Stimulated activated CD8-positive, alpha-beta memory T cell treated with anti-CD3 and anti-CD28 coated beads, Interleukin-7, amount 100 ng/mL, for 48 hours (primary cell): ENCODE results near the gene COL16A1.
A peak's percentile ranks its signal among the peaks of the same experiment; 100 is the strongest.

Experiments used
- DNase-seq, 2 donors: peaks; one replicate each; pipeline ENCODE4 v3.0.0-alpha.2; 2020; ENCODE audit warnings: low read depth in 1 of 2; ENCODE audit errors: extremely low read depth in 1 of 2

The COL16A1 gene

GRCh38 chr1:31607360-31607759, 96.5 kb downstream of the COL16A1 start:
- no peak for DNase-seq

DNA sequence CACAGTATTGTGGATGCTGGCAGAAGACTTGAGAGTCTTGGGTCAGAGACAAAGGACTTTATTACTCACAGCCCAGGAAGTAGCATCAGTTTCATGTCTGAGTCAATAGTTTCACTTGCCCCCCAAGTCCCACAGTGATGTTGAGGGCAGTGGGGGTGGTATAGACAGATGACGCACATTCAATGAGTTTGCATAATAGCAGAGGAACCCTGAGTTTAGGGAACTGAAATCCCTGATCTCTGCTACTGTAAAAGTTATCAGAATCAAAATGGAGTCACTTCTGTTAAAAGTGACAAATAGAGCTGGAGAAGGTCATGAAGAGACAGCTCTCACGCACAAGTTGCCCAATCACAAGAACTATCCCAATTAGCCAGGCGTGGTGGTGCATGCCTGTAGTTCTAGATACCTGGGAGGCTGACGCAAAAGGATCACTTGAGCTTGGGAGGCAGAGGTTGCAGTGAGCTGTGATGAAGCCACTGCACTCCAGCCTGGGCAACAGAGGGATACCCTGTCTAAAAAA, 97.8 kb downstream of the COL16A1 start:
- DNase-seq, result peak; percentile 10 to 63
